SU-DHL-6 (cell line): ENCODE results near the gene SLC41A3.

ENCODE experiments used
- EZH2phosphoT487 ChIP-seq: fragments of 200-600 bp; sonication (generic), shearing (Covaris generic); conservative IDR thresholded peaks from 2 replicates; pipeline ENCODE4 v1.6.1; 2018; ENCODE audit warnings: mild to moderate bottlenecking, antibody characterized with exemption, low read length, moderate library complexity, mixed read lengths
- TF ChIP-seq, protein P1 (sequence below): fragments of 200-600 bp; sonication (generic); IDR thresholded peaks from one replicate; pipeline ENCODE4 v1.5.1; 2017; ENCODE audit warnings: antibody characterized with exemption, mild to moderate bottlenecking, low read length, moderate library complexity; ENCODE audit not compliant: insufficient read depth, poor library complexity, severe bottlenecking

DNA sequence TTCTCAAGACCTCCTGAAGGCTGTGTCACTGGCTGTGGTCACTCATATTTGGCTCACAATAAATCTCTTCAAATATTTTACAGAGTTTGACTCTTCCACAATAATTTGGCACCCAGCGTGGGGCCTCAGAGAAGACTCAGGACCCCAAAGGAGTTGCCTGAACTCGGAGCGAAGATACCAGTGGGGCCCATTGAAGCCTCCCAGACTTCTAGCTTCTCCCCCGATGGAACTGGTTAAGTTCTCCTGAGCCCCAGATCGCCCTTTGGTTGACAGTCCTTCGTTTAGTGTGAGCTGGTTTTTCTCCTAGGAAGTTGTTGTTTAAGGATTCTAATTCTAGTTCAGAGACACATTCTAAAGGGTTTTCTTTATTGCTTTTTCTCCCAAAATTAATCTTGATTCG is 1.4 kb upstream of the SLC41A3 start:
- TF ChIP-seq, protein P1, sequence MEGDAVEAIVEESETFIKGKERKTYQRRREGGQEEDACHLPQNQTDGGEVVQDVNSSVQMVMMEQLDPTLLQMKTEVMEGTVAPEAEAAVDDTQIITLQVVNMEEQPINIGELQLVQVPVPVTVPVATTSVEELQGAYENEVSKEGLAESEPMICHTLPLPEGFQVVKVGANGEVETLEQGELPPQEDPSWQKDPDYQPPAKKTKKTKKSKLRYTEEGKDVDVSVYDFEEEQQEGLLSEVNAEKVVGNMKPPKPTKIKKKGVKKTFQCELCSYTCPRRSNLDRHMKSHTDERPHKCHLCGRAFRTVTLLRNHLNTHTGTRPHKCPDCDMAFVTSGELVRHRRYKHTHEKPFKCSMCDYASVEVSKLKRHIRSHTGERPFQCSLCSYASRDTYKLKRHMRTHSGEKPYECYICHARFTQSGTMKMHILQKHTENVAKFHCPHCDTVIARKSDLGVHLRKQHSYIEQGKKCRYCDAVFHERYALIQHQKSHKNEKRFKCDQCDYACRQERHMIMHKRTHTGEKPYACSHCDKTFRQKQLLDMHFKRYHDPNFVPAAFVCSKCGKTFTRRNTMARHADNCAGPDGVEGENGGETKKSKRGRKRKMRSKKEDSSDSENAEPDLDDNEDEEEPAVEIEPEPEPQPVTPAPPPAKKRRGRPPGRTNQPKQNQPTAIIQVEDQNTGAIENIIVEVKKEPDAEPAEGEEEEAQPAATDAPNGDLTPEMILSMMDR, result no peak
- TF ChIP-seq EZH2phosphoT487, result no peak
